ENCODE data around the gene NECAB3. TPM values are rescaled to one million over a fixed set of nuclear protein-coding genes. Genes with fewer than 3 reads are reported as not detected.

Gene NECAB3
- total and polyA plus RNA-seq, 2 donors (not counting 1 experiment from before 2014, with no cell fraction given): 8.5 to 11.8 TPM

GRCh38 chr20:33654680-33655161 is 19.5 kb downstream of the NECAB3 start:
- no peak for TF ChIP-seq CTCF (IDR thresholded peaks at IDR 0.05)
- no peak for TF ChIP-seq EZH2 (IDR thresholded peaks at IDR 0.05; ENCODE audit: borderline replicate concordance, insufficient read depth, low read depth, low read length, poor library complexity, severe bottlenecking)
- Histone ChIP-seq H3K4me2 (replicated peaks; ENCODE audit: low read depth, low read length, poor library complexity, severe bottlenecking) (no peak overlapping the region), H3K4me1 (ENCODE audit: control insufficient read depth in 2 of 2, insufficient read depth in 2 of 2, low read length in 2 of 2) (peaks cover 0 to 9% of the 10 kb centered on the region in 2 donors), H3K36me3 (replicated peaks in 1 of 2; ENCODE audit: control extremely low read depth in 1 of 2, control insufficient read depth in 1 of 2, extremely low read depth in 1 of 2, insufficient read depth in 2 of 2, low read length in 1 of 2) (no peaks in the 10 kb centered on the region), H2AFZ (ENCODE audit: insufficient read depth, low read depth, low read length, poor library complexity, severe bottlenecking) (no peak overlapping the region), H3K27ac (ENCODE audit: low read length in 2 of 2) (no peak overlapping the region), H3K9ac (ENCODE audit: low read length) (no peak overlapping the region), H3K27me3 (replicated peaks in 1 of 4; ENCODE audit: control extremely low read depth in 1 of 4, control insufficient read depth in 3 of 4, insufficient read depth in 4 of 4, low read length in 3 of 4) (no peaks in the 10 kb centered on the region), H3K79me2 (ENCODE audit: control insufficient read depth, insufficient read depth, low read length) (no peaks in the 10 kb centered on the region), H4K20me1 (ENCODE audit: control insufficient read depth, insufficient read depth, low read length, poor library complexity, severe bottlenecking) (no peaks in the 10 kb centered on the region), H3K9me3 (ENCODE audit: control extremely low read depth in 1 of 3, control insufficient read depth in 2 of 3, insufficient read depth in 1 of 3, low read length in 2 of 3) (no peaks in the 10 kb centered on the region), H3K4me3 (ENCODE audit: control extremely low read depth in 1 of 5, extremely low read depth in 1 of 5, insufficient read depth in 1 of 5, low read depth in 2 of 5, low read length in 4 of 5) (no peak overlapping the region)
- no peaks in the 10 kb centered on the region for H3K27me3 Mint-ChIP-seq
- CTCF ChIA-PET: interaction anchor here (1.0 to 5.4 kb wide), 8 partner anchors 9 to 208 kb away, joined by 3 to 53 read pairs (median 12); partner anchors contain the start of genes ACTL10, C20orf144 and ZNF341
- peaks cover 5% of the 10 kb centered on the region for H3K4me1 Mint-ChIP-seq
- POLR2A ChIA-PET: no interaction called here
- no peak overlapping the region for H3K4me3 Mint-ChIP-seq
- intact Hi-C loops (cut with micrococcal nuclease): loop anchor here (5.0 kb wide), 1 partner anchor 262 kb away; no protein-coding TSS in a partner anchor
- DNase-seq: no peak
- no peak overlapping the region for H3K27ac Mint-ChIP-seq
- WGBS (ENCODE audit: insufficient coverage): 88% methylated on average over 12 of the region's 14 CpGs
- no peaks in the 10 kb centered on the region for H3K9me3 Mint-ChIP-seq (ENCODE audit: insufficient read depth)
- no peak for ATAC-seq (ENCODE audit: low read depth)

DNA sequence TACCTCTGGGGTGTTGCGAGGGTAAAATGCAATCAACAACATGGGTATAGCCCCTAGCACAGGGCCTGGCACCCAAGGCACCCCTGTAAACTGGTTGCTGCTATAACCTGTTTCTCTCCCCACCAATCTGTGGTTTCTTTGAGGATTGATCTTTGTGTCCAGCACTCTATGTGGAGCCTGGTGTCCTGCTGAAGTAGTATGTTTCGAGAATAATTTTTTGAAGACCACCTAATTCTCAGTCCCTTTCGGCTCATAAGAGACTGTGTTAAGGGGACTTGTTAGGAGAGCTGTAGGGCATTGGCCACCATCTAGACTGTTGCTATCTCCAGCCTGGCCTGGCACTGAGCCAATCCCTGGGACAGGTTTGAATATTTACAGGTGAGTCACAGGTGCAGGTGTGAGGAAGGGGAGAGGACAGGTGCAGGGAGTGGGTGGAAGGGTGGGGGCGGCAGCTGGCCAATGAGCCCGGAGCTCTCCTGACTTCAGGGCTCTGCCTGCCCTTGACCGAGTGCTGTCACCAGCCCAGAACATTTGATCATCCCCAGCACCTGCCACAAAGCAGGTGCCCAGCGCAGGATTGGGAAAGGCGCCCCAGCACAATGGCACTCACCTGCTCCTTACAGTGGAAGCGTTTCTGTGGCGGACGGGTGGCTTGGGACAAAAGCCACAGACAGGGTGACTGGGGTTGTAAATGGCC is 20.2 kb downstream of the NECAB3 start:
- ATAC-seq (ENCODE audit: low read depth) (no peak), DNase-seq (no peak)
- Histone ChIP-seq H2AFZ (ENCODE audit: insufficient read depth, low read depth, low read length, poor library complexity, severe bottlenecking) (no peak overlapping the region), H4K20me1 (ENCODE audit: control insufficient read depth, insufficient read depth, low read length, poor library complexity, severe bottlenecking) (no peaks in the 10 kb centered on the region), H3K4me2 (replicated peaks; ENCODE audit: low read depth, low read length, poor library complexity, severe bottlenecking) (no peak overlapping the region), H3K27me3 (replicated peaks in 1 of 4; ENCODE audit: control extremely low read depth in 1 of 4, control insufficient read depth in 3 of 4, insufficient read depth in 4 of 4, low read length in 3 of 4) (no peaks in the 10 kb centered on the region), H3K4me3 (ENCODE audit: control extremely low read depth in 1 of 5, extremely low read depth in 1 of 5, insufficient read depth in 1 of 5, low read depth in 2 of 5, low read length in 4 of 5) (no peak overlapping the region), H3K9ac (ENCODE audit: low read length) (no peak overlapping the region), H3K4me1 (ENCODE audit: control insufficient read depth in 2 of 2, insufficient read depth in 2 of 2, low read length in 2 of 2) (peaks cover 0 to 9% of the 10 kb centered on the region in 2 donors), H3K27ac (ENCODE audit: low read length in 2 of 2) (no peak overlapping the region), H3K79me2 (ENCODE audit: control insufficient read depth, insufficient read depth, low read length) (no peaks in the 10 kb centered on the region), H3K36me3 (replicated peaks in 1 of 2; ENCODE audit: control extremely low read depth in 1 of 2, control insufficient read depth in 1 of 2, extremely low read depth in 1 of 2, insufficient read depth in 2 of 2, low read length in 1 of 2) (no peaks in the 10 kb centered on the region), H3K9me3 (ENCODE audit: control extremely low read depth in 1 of 3, control insufficient read depth in 2 of 3, insufficient read depth in 1 of 3, low read length in 2 of 3) (no peaks in the 10 kb centered on the region)
- intact Hi-C loops (cut with micrococcal nuclease): loop anchor here (2.0 to 5.0 kb wide), 2 partner anchors 197 to 262 kb away; no protein-coding TSS in a partner anchor
- no peaks in the 10 kb centered on the region for H3K9me3 Mint-ChIP-seq (ENCODE audit: insufficient read depth)
- ChIA-PET POLR2A (no interaction called here), CTCF (interaction anchor here (0.6 to 5.4 kb wide), 23 partner anchors 9 to 475 kb away, joined by 3 to 53 read pairs (median 4); partner anchors contain the start of genes ACTL10, C20orf144, CBFA2T2 and CDK5RAP1)
- TF ChIP-seq CTCF (IDR thresholded peaks at IDR 0.05) (no peak), EZH2 (IDR thresholded peaks at IDR 0.05; ENCODE audit: borderline replicate concordance, insufficient read depth, low read depth, low read length, poor library complexity, severe bottlenecking) (no peak)
- H3K27ac Mint-ChIP-seq: no peak overlapping the region
- no peaks in the 10 kb centered on the region for H3K27me3 Mint-ChIP-seq
- no peak overlapping the region for H3K4me3 Mint-ChIP-seq
- 92% methylated on average over 9 of the region's 11 CpGs for WGBS (ENCODE audit: insufficient coverage)
- peaks cover 5% of the 10 kb centered on the region for H3K4me1 Mint-ChIP-seq

All from B cell (primary cell).